Activated T-cell treated with anti-CD3 and anti-CD28 coated beads, Interleukin-2, amount 50 U/mL, for 1 hour (primary cell): ENCODE data around the gene KNSTRN.

Source experiments
- DNase-seq: peaks from one replicate; pipeline ENCODE4 v3.0.0-alpha.2; 2020

KNSTRN gene

GRCh38 chr15:40367371-40367685, 15.2 kb upstream of the KNSTRN start:
- DNase-seq: no peak

GRCh38 chr15:40367686-40368611, 14.6 kb upstream of the KNSTRN start:
- peak; percentile 85 for DNase-seq

GRCh38 chr15:40368719-40369473, 13.6 kb upstream of the KNSTRN start:
- DNase-seq: no peak

GRCh38 chr15:40369474-40369869, 13.0 kb upstream of the KNSTRN start:
- DNase-seq: no peak

- DNase-seq: no peak
These were observed 12.6 kb upstream of the KNSTRN start for GRCh38 chr15:40369971-40370370.

- no peak for DNase-seq
These were observed 9.5 kb upstream of the KNSTRN start for GRCh38 chr15:40372981-40373380.

- DNase-seq: no peak
These were observed 4.9 kb upstream of the KNSTRN start for GRCh38 chr15:40377606-40378005.

- DNase-seq: no peak
These were observed 3.1 kb upstream of the KNSTRN start for GRCh38 chr15:40379374-40379773.

GRCh38 chr15:40379853-40380252, 2.7 kb upstream of the KNSTRN start:
- DNase-seq: no peak

GRCh38 chr15:40380636-40381035, 1.9 kb upstream of the KNSTRN start:
- no peak for DNase-seq

- DNase-seq: no peak
These were observed 547 bp upstream of the KNSTRN start for GRCh38 chr15:40381818-40382529.

GRCh38 chr15:40386480-40386879, 4.0 kb downstream of the KNSTRN start:
- DNase-seq: no peak

GRCh38 chr15:40388941-40389823, 6.7 kb downstream of the KNSTRN start:
- DNase-seq: no peak

GRCh38 chr15:40389824-40390595, 7.5 kb downstream of the KNSTRN start:
- no peak for DNase-seq

- DNase-seq: no peak
These were observed 10.7 kb downstream of the KNSTRN start for GRCh38 chr15:40392986-40393948.

GRCh38 chr15:40397688-40398412, 15.3 kb downstream of the KNSTRN start:
- no peak for DNase-seq

GRCh38 chr15:40398413-40398873, 15.9 kb downstream of the KNSTRN start:
- DNase-seq: no peak

GRCh38 chr15:40399370-40399769, 16.8 kb downstream of the KNSTRN start:
- no peak for DNase-seq
